ENCODE data around the gene KCNK3.

KCNK3 gene

GRCh38 chr2:26691161-26691560 is 1.4 kb upstream of the KCNK3 start:
- Histone ChIP-seq H3K36me3 (replicated peaks; ENCODE audit: low read depth, low read length) (no peaks in the 10 kb centered on the region), H3K79me2 (ENCODE audit: low read length) (no peaks in the 10 kb centered on the region), H3K27me3 (ENCODE audit: low read depth, low read length) (peaks cover 37% of the 10 kb centered on the region), H3K4me3 (ENCODE audit: low read length) (no peak overlapping the region), H3K4me1 (ENCODE audit: low read length) (no peaks in the 10 kb centered on the region), H3K27ac (ENCODE audit: low read length) (no peak overlapping the region), H2AFZ (ENCODE audit: low read depth, low read length) (no peak overlapping the region), H3K9me3 (ENCODE audit: insufficient read depth, low read length) (no peaks in the 10 kb centered on the region), H3K9ac (ENCODE audit: low read length) (no peak overlapping the region), H4K20me1 (ENCODE audit: insufficient read depth, low read length) (no peaks in the 10 kb centered on the region), H3K4me2 (ENCODE audit: low read length) (no peak overlapping the region)
- TF ChIP-seq EZH2phosphoT487 (IDR thresholded peaks at IDR 0.05; ENCODE audit: low read depth) (no peak), CTCF (IDR thresholded peaks at IDR 0.05; ENCODE audit: low read depth, low read length) (no peak)

GRCh38 chr2:26691881-26692278 is 642 bp upstream of the KCNK3 start:
- H2AFZ ChIP-seq (ENCODE audit: low read depth, low read length) = no peak overlapping the region
- no peak overlapping the region for H3K9ac ChIP-seq (ENCODE audit: low read length)
- H3K4me1 ChIP-seq (ENCODE audit: low read length) = no peaks in the 10 kb centered on the region
- no peak for TF ChIP-seq CTCF (IDR thresholded peaks at IDR 0.05; ENCODE audit: low read depth, low read length)
- no peak for TF ChIP-seq EZH2phosphoT487 (IDR thresholded peaks at IDR 0.05; ENCODE audit: low read depth)
- no peaks in the 10 kb centered on the region for H3K79me2 ChIP-seq (ENCODE audit: low read length)
- no peaks in the 10 kb centered on the region for H3K36me3 ChIP-seq (replicated peaks; ENCODE audit: low read depth, low read length)
- H3K9me3 ChIP-seq (ENCODE audit: insufficient read depth, low read length) = no peaks in the 10 kb centered on the region
- peaks cover 41% of the 10 kb centered on the region for H3K27me3 ChIP-seq (ENCODE audit: low read depth, low read length)
- H4K20me1 ChIP-seq (ENCODE audit: insufficient read depth, low read length) = no peaks in the 10 kb centered on the region
- no peak overlapping the region for H3K4me2 ChIP-seq (ENCODE audit: low read length)
- no peak overlapping the region for H3K27ac ChIP-seq (ENCODE audit: low read length)
- H3K4me3 ChIP-seq (ENCODE audit: low read length) = no peak overlapping the region

- Histone ChIP-seq H3K27me3 (ENCODE audit: low read depth, low read length) (peaks cover 36% of the 10 kb centered on the region), H3K4me1 (ENCODE audit: low read length) (no peaks in the 10 kb centered on the region), H3K9me3 (ENCODE audit: insufficient read depth, low read length) (no peaks in the 10 kb centered on the region), H4K20me1 (ENCODE audit: insufficient read depth, low read length) (no peaks in the 10 kb centered on the region), H3K36me3 (replicated peaks; ENCODE audit: low read depth, low read length) (no peaks in the 10 kb centered on the region), H3K27ac (ENCODE audit: low read length) (no peak overlapping the region), H2AFZ (ENCODE audit: low read depth, low read length) (no peak overlapping the region), H3K79me2 (ENCODE audit: low read length) (no peaks in the 10 kb centered on the region), H3K4me3 (ENCODE audit: low read length) (no peak overlapping the region), H3K9ac (ENCODE audit: low read length) (no peak overlapping the region), H3K4me2 (ENCODE audit: low read length) (no peak overlapping the region)
- TF ChIP-seq CTCF (IDR thresholded peaks at IDR 0.05; ENCODE audit: low read depth, low read length) (no peak), EZH2phosphoT487 (IDR thresholded peaks at IDR 0.05; ENCODE audit: low read depth) (no peak)
Measured at GRCh38 chr2:26692897-26693849, 651 bp downstream of the KCNK3 start.

GRCh38 chr2:26694001-26694400 is 1.5 kb downstream of the KCNK3 start:
- Histone ChIP-seq H3K4me3 (ENCODE audit: low read length) (no peak overlapping the region), H3K9ac (ENCODE audit: low read length) (no peak overlapping the region), H3K27me3 (ENCODE audit: low read depth, low read length) (peaks cover 35% of the 10 kb centered on the region), H3K4me1 (ENCODE audit: low read length) (no peaks in the 10 kb centered on the region), H3K27ac (ENCODE audit: low read length) (no peak overlapping the region), H3K4me2 (ENCODE audit: low read length) (no peak overlapping the region), H4K20me1 (ENCODE audit: insufficient read depth, low read length) (no peaks in the 10 kb centered on the region), H3K9me3 (ENCODE audit: insufficient read depth, low read length) (no peaks in the 10 kb centered on the region), H3K79me2 (ENCODE audit: low read length) (no peaks in the 10 kb centered on the region), H2AFZ (ENCODE audit: low read depth, low read length) (no peak overlapping the region), H3K36me3 (replicated peaks; ENCODE audit: low read depth, low read length) (no peaks in the 10 kb centered on the region)
- TF ChIP-seq EZH2phosphoT487 (IDR thresholded peaks at IDR 0.05; ENCODE audit: low read depth) (no peak), CTCF (IDR thresholded peaks at IDR 0.05; ENCODE audit: low read depth, low read length) (no peak)

Measured in OCI-LY3 (cell line).